Mucosa of descending colon (tissue), 3 donors: ENCODE data around the gene SERTM1. TPM values are rescaled to one million over a fixed set of nuclear protein-coding genes. Genes with fewer than 3 reads are reported as not detected.

Source experiments
- ATAC-seq: fragments of 200-7000 bp; cut with Tn5 transposase; one replicate; pipeline ENCODE4 v1.9.1; 2020; ENCODE audit warnings: mild to moderate bottlenecking, moderate library complexity
- DNase-seq, 3 donors: peaks; one replicate each; pipeline ENCODE4 v3.0.0-alpha.2; 2020
- H3K36me3 ChIP-seq: fragments of 200-600 bp; one replicate; pipeline ENCODE4 v1.8.0; 2021; ENCODE audit warnings: low read depth, mild to moderate bottlenecking
- H3K4me1 ChIP-seq: fragments of 200-600 bp; one replicate; pipeline ENCODE4 v1.8.0; 2021; ENCODE audit warnings: low read depth, mild to moderate bottlenecking
- H3K4me3 ChIP-seq: fragments of 200-600 bp; one replicate; pipeline ENCODE4 v1.8.0; 2021; ENCODE audit warnings: mild to moderate bottlenecking
- H3K9me3 ChIP-seq: fragments of 200-600 bp; one replicate; pipeline ENCODE4 v1.8.0; 2021; ENCODE audit warnings: mild to moderate bottlenecking
- CTCF ChIP-seq: fragments of 200-600 bp; IDR thresholded peaks from one replicate; pipeline ENCODE4 v1.8.0; 2022; ENCODE audit warnings: antibody characterized with exemption, mild to moderate bottlenecking
- intact Hi-C, 2 donors: fragments of 100-400 bp; cut with DNase I in 1 of 2; cut with micrococcal nuclease in 1 of 2; formaldehyde crosslinking; loops; one replicate each; pipeline versions ENCODE4 v1.11.0 to v1.11.1; 2022; cut with DNase I, micrococcal nuclease
- total RNA-seq, 3 donors: library from RNA; stranded (reverse); fragmentation: NEBNext Ultra II Directional in 2 of 3; extraction: Animal tissue kit (Norgen Biotek cat#: 25700) in 2 of 3; gene quantifications; one replicate each; pipeline versions ENCODE4 v1.2.1 to v1.2.4, GENCODE V29; 2021 to 2023
- donor health status: DM: no; HTN: no; CAD: no; lungs with moderate emphysema.
- donor health status: DM: no; HTN: no; CAD: no.
- donor health status: DM: no; HTN: yes; CAD: no.

The SERTM1 gene
- total RNA-seq, 3 donors from 2014 or later, result 0.76 TPM; not detected in 2

GRCh38 chr13:36736119-36736726, 62.4 kb downstream of the SERTM1 start:
- Histone ChIP-seq H3K9me3 (no peaks in the 10 kb centered on the region), H3K4me1 (no peaks in the 10 kb centered on the region), H3K36me3 (no peaks in the 10 kb centered on the region), H3K4me3 (no peak overlapping the region)
- intact Hi-C loops, result loop anchor here (10.0 kb wide), 1 partner anchor 311 kb away; no protein-coding TSS in a partner anchor
- TF ChIP-seq CTCF, result peak; percentile 39
- peak in 1 of 3 donors; percentile 57 for DNase-seq
- no peak for ATAC-seq

GRCh38 chr13:36737524-36738083, 63.8 kb downstream of the SERTM1 start:
- no peaks in the 10 kb centered on the region for H3K4me1 ChIP-seq
- no peaks in the 10 kb centered on the region for H3K9me3 ChIP-seq
- TF ChIP-seq CTCF, result no peak
- no peaks in the 10 kb centered on the region for H3K36me3 ChIP-seq
- ATAC-seq (no peak), DNase-seq (no peak)
- H3K4me3 ChIP-seq, result no peak overlapping the region
- intact Hi-C loops, result loop anchor here (10.0 kb wide), 1 partner anchor 313 kb away; no protein-coding TSS in a partner anchor

GRCh38 chr13:36745436-36745835, 71.6 kb downstream of the SERTM1 start:
- Histone ChIP-seq H3K4me1 (no peaks in the 10 kb centered on the region), H3K36me3 (no peaks in the 10 kb centered on the region), H3K9me3 (no peaks in the 10 kb centered on the region), H3K4me3 (no peak overlapping the region)
- TF ChIP-seq CTCF, result no peak
- ATAC-seq, result no peak
- intact Hi-C loops, result no loop called here
- no peak for DNase-seq

- H3K9me3 ChIP-seq, result no peaks in the 10 kb centered on the region
- DNase-seq (no peak), ATAC-seq (no peak)
- H3K36me3 ChIP-seq, result no peaks in the 10 kb centered on the region
- H3K4me3 ChIP-seq, result no peak overlapping the region
- no peak for TF ChIP-seq CTCF
- no peaks in the 10 kb centered on the region for H3K4me1 ChIP-seq
- intact Hi-C loops, result no loop called here
These were observed 72.2 kb downstream of the SERTM1 start for GRCh38 chr13:36746051-36746450.

Other genes starting within 250 kb of the SERTM1 start
- gene CCNA1, start 241.5 kb upstream of the SERTM1 start, total RNA-seq, result under 1 TPM in 1 of 3 donors, not detected in 2; 0.79 TPM
- 1 to 10 TPM; 5.0 to 6.3 (median 5.9) TPM for gene RFXAP, start 145.2 kb downstream of the SERTM1 start, total RNA-seq
- 10 to 100 TPM in 2 of 3 donors, 1 to 10 TPM in 1; 9.0 to 21.6 (median 16.2) TPM for gene SMAD9, start 246.2 kb downstream of the SERTM1 start, total RNA-seq